OCI-LY1 (cell line): ENCODE data around the gene TGFBRAP1.

Experiments used
- H2AFZ ChIP-seq: fragments of 200-600 bp; sonication (generic), shearing (Covaris generic); 2 replicates; pipeline ENCODE4 v1.6.0; 2014; ENCODE audit warnings: antibody characterized with exemption, mild to moderate bottlenecking, low read length
- H3F3A ChIP-seq: fragments of 200-600 bp; sonication (generic), shearing (Covaris generic); 2 replicates; pipeline ENCODE4 v1.6.0; 2014; ENCODE audit warnings: mild to moderate bottlenecking, antibody characterized with exemption, low read length, moderate library complexity; ENCODE audit not compliant: insufficient read depth
- H3K27ac ChIP-seq: fragments of 200-600 bp; sonication (generic); 2 replicates; pipeline ENCODE4 v1.5.1; 2014; ENCODE audit warnings: low read length, mixed run types, mild to moderate bottlenecking, low read depth; ENCODE audit not compliant: poor library complexity, severe bottlenecking
- H3K27me3 ChIP-seq: fragments of 200-600 bp; sonication (generic); 2 replicates; pipeline ENCODE4 v1.6.0; 2014; ENCODE audit warnings: antibody characterized with exemption, mild to moderate bottlenecking, low read length, moderate library complexity; ENCODE audit not compliant: insufficient read depth
- H3K36me3 ChIP-seq: fragments of 200-600 bp; sonication (generic); 2 replicates; pipeline ENCODE4 v1.6.1; 2014; ENCODE audit warnings: mild to moderate bottlenecking, antibody characterized with exemption, low read length, moderate library complexity, mixed read lengths; ENCODE audit not compliant: insufficient read depth
- H3K4me1 ChIP-seq: fragments of 200-600 bp; sonication (generic); 2 replicates; pipeline ENCODE4 v1.5.1; 2014; ENCODE audit warnings: mild to moderate bottlenecking, low read length, moderate library complexity; ENCODE audit not compliant: insufficient read depth, severe bottlenecking
- H3K4me2 ChIP-seq: fragments of 200-600 bp; sonication (generic), shearing (Covaris generic); 2 replicates; pipeline ENCODE4 v1.6.1; 2014; ENCODE audit warnings: low read length
- H3K4me3 ChIP-seq: fragments of 200-600 bp; sonication (generic); 2 replicates; pipeline ENCODE4 v1.5.1; 2014; ENCODE audit warnings: low read length, low read depth, mild to moderate bottlenecking, mixed read lengths; ENCODE audit not compliant: poor library complexity, severe bottlenecking
- H3K79me2 ChIP-seq: fragments of 200-600 bp; shearing (Covaris generic); 2 replicates; pipeline ENCODE4 v1.6.1; 2016; ENCODE audit warnings: mixed run types, low read length, mixed read lengths; ENCODE audit not compliant: insufficient read depth
- H3K9ac ChIP-seq: fragments of 200-600 bp; sonication (generic), shearing (Covaris generic); 2 replicates; pipeline ENCODE4 v1.6.1; 2014; ENCODE audit warnings: mild to moderate bottlenecking, low read length, mixed read lengths
- H3K9me2 ChIP-seq: fragments of 200-600 bp; sonication (generic), shearing (Covaris generic); 2 replicates; pipeline ENCODE4 v1.6.1; 2014; ENCODE audit warnings: low read depth, mild to moderate bottlenecking, low read length, mixed read lengths
- H3K9me3 ChIP-seq: fragments of 200-600 bp; shearing (Covaris generic); 2 replicates; pipeline ENCODE4 v1.6.1; 2014; ENCODE audit warnings: low read length, mixed read lengths
- H4K20me1 ChIP-seq: fragments of 200-600 bp; sonication (generic), shearing (Covaris generic); 2 replicates; pipeline ENCODE4 v1.6.0; 2016; ENCODE audit warnings: mild to moderate bottlenecking, low read length; ENCODE audit not compliant: insufficient read depth
- CTCF ChIP-seq: fragments of 200-600 bp; sonication (generic), shearing (Covaris generic); IDR thresholded peaks from 2 replicates; pipeline ENCODE4 v1.5.1; 2017; ENCODE audit warnings: mild to moderate bottlenecking, antibody characterized with exemption, low read length, moderate library complexity, mixed read lengths
- EZH2 ChIP-seq: fragments of 200-600 bp; sonication (generic), shearing (Covaris generic); IDR thresholded peaks from 2 replicates; pipeline ENCODE4 v1.8.0; 2017; ENCODE audit warnings: borderline replicate concordance, mixed run types, mild to moderate bottlenecking, antibody characterized with exemption, low read length, moderate library complexity, mixed read lengths

TGFBRAP1 gene

GRCh38 chr2:105378276-105378840 is 48.8 kb upstream of the TGFBRAP1 start:
- no peaks in the 10 kb centered on the region for H4K20me1 ChIP-seq
- peaks cover 13% of the 10 kb centered on the region; the same call in 1 of the 2 replicates for H3K27me3 ChIP-seq
- no peak overlapping the region for H3K4me3 ChIP-seq
- TF ChIP-seq EZH2 (no peak), CTCF (no peak)
- H3F3A ChIP-seq = no peaks in the 10 kb centered on the region
- H3K36me3 ChIP-seq = no peaks in the 10 kb centered on the region
- H3K9ac ChIP-seq = no peak overlapping the region
- H3K9me2 ChIP-seq = no peaks in the 10 kb centered on the region
- no peak overlapping the region for H3K4me2 ChIP-seq
- H3K4me1 ChIP-seq = no peaks in the 10 kb centered on the region
- H2AFZ ChIP-seq = no peak overlapping the region
- H3K27ac ChIP-seq = no peak overlapping the region
- no peaks in the 10 kb centered on the region for H3K79me2 ChIP-seq
- H3K9me3 ChIP-seq = no peaks in the 10 kb centered on the region

- no peaks in the 10 kb centered on the region for H3K79me2 ChIP-seq
Observed at GRCh38 chr2:105377871-105378270, 48.3 kb upstream of the TGFBRAP1 start.

GRCh38 chr2:105376789-105377240 is 47.3 kb upstream of the TGFBRAP1 start:
- H3F3A ChIP-seq = no peaks in the 10 kb centered on the region
- H3K79me2 ChIP-seq = no peaks in the 10 kb centered on the region
- H3K9me3 ChIP-seq = no peaks in the 10 kb centered on the region
- no peaks in the 10 kb centered on the region for H3K9me2 ChIP-seq
- H3K36me3 ChIP-seq = no peaks in the 10 kb centered on the region
- H2AFZ ChIP-seq = no peak overlapping the region
- H3K4me2 ChIP-seq = no peak overlapping the region
- no peaks in the 10 kb centered on the region for H3K4me1 ChIP-seq
- no peak overlapping the region for H3K4me3 ChIP-seq
- no peak overlapping the region for H3K9ac ChIP-seq
- H4K20me1 ChIP-seq = no peaks in the 10 kb centered on the region
- peaks cover 13% of the 10 kb centered on the region; the same call in 1 of the 2 replicates for H3K27me3 ChIP-seq
- no peak for TF ChIP-seq EZH2
- TF ChIP-seq CTCF = no peak
- H3K27ac ChIP-seq = no peak overlapping the region

More at GRCh38 chr2:105377871-105378270, 48.3 kb upstream of the TGFBRAP1 start:
- no peak for TF ChIP-seq CTCF
- TF ChIP-seq EZH2 = no peak
- Histone ChIP-seq H3K9me3 (no peaks in the 10 kb centered on the region), H3K4me3 (no peak overlapping the region), H3K36me3 (no peaks in the 10 kb centered on the region), H4K20me1 (no peaks in the 10 kb centered on the region), H2AFZ (no peak overlapping the region), H3F3A (no peaks in the 10 kb centered on the region), H3K9ac (no peak overlapping the region), H3K4me2 (no peak overlapping the region), H3K4me1 (no peaks in the 10 kb centered on the region), H3K27ac (no peak overlapping the region), H3K9me2 (no peaks in the 10 kb centered on the region), H3K27me3 (peaks cover 13% of the 10 kb centered on the region; the same call in 1 of the 2 replicates)
